SK-N-SH (cell line): Measurements from ENCODE around the gene CDH11. TPM values are rescaled to one million over a fixed set of nuclear protein-coding genes. Genes with fewer than 3 reads are reported as not detected.

ENCODE experiments used
- CTCF ChIA-PET: fragments of 300-600, 350-600 bp; formaldehyde crosslinking; extraction: SDS; loops from one replicate; lab custom pipeline; 2021; lab: Yijun Ruan, JAX
- POLR2A ChIA-PET: fragments of 350-600 bp; sonication (Branson Sonifier 250); formaldehyde crosslinking; extraction: SDS; loops from one replicate; lab custom pipeline; 2020; ENCODE audit warnings: antibody characterized with exemption, inconsistent platforms; lab: Yijun Ruan, JAX
- DNase-seq: peaks from one replicate; pipeline ENCODE4 v3.0.0; 2012
- H2AFZ ChIP-seq: fragments of 200-600 bp; sonication (generic); 2 replicates; pipeline ENCODE4 v1.8.1; 2016; ENCODE audit warnings: antibody characterized with exemption, mild to moderate bottlenecking, low read depth
- H3F3A ChIP-seq: fragments of 200-600 bp; sonication (generic); replicated peaks from 2 replicates; pipeline ENCODE3; 2016; ENCODE audit warnings: antibody characterized with exemption, mild to moderate bottlenecking; ENCODE audit not compliant: insufficient read depth
- H3K27ac ChIP-seq, 2 experiments: fragments of 200-500 bp in 1 of 2; fragments of 200-600 bp in 1 of 2; sonication (Bioruptor generic) in 1 of 2; sonication (generic), shearing (Covaris generic) in 1 of 2; 2 replicates each; pipeline versions ENCODE4 v1.5.1 to v1.6.1; 2014 to 2016; ENCODE audit warnings: low read depth in 2 of 2, inconsistent platforms in 1 of 2, low read length in 1 of 2, mild to moderate bottlenecking in 1 of 2, mixed read lengths in 1 of 2
- H3K27me3 ChIP-seq: fragments of 200-600 bp; sonication (generic), shearing (Covaris generic); 2 replicates; pipeline ENCODE4 v1.6.1; 2016; ENCODE audit warnings: mixed run types; ENCODE audit not compliant: insufficient read depth
- H3K36me3 ChIP-seq, 2 experiments: fragments of 200-500 bp in 1 of 2; fragments of 200-600 bp in 1 of 2; sonication (Bioruptor generic) in 1 of 2; sonication (generic) in 1 of 2; replicated peaks in 1 of 2; 2 replicates each; pipeline versions ENCODE3 to v1.5.1; 2014 to 2016; ENCODE audit warnings: low read length in 1 of 2, mild to moderate bottlenecking in 1 of 2; ENCODE audit not compliant: insufficient read depth in 2 of 2, control insufficient read depth in 1 of 2
- H3K4me1 ChIP-seq, 2 experiments: fragments of 200-500 bp in 1 of 2; fragments of 200-600 bp in 1 of 2; sonication (Bioruptor generic) in 1 of 2; sonication (generic), shearing (Covaris generic) in 1 of 2; 2 replicates each; pipeline versions ENCODE4 v1.5.1 to v1.6.1; 2014 to 2016; ENCODE audit warnings: low read depth in 1 of 2, low read length in 1 of 2, mixed run types in 1 of 2; ENCODE audit not compliant: insufficient read depth in 2 of 2, control insufficient read depth in 1 of 2
- H3K4me2 ChIP-seq: fragments of 200-600 bp; sonication (generic), shearing (Covaris generic); 2 replicates; pipeline ENCODE4 v1.6.1; 2017; ENCODE audit warnings: mixed run types
- H3K4me3 ChIP-seq, 2 experiments: fragments of 200-500 bp in 1 of 2; fragments of 200-600 bp in 1 of 2; sonication (Bioruptor generic) in 1 of 2; sonication (generic), shearing (Covaris generic) in 1 of 2; 2 replicates each; pipeline versions ENCODE4 v1.5.1 to v1.8.1; 2014 to 2016; ENCODE audit warnings: low read depth in 2 of 2, inconsistent platforms in 1 of 2, low read length in 1 of 2, mild to moderate bottlenecking in 1 of 2, mixed read lengths in 1 of 2, moderate library complexity in 1 of 2
- H3K79me2 ChIP-seq: fragments of 200-600 bp; sonication (generic); 2 replicates; pipeline ENCODE4 v1.8.1; 2017; ENCODE audit warnings: mild to moderate bottlenecking; ENCODE audit not compliant: insufficient read depth
- H3K9ac ChIP-seq: fragments of 200-600 bp; sonication (generic); 2 replicates; pipeline ENCODE4 v1.6.1; 2017; ENCODE audit warnings: mixed run types
- H3K9me2 ChIP-seq: fragments of 200-600 bp; sonication (generic); 2 replicates; pipeline ENCODE4 v1.6.1; 2017; ENCODE audit warnings: mixed run types
- H3K9me3 ChIP-seq: fragments of 200-600 bp; sonication (generic); 2 replicates; pipeline ENCODE4 v1.6.1; 2017; ENCODE audit warnings: mixed run types, mild to moderate bottlenecking, moderate library complexity
- H4K20me1 ChIP-seq: fragments of 200-600 bp; sonication (generic); 2 replicates; pipeline ENCODE4 v1.6.1; 2017; ENCODE audit warnings: mild to moderate bottlenecking, mixed run types; ENCODE audit not compliant: insufficient read depth
- ELF1 ChIP-seq: IDR thresholded peaks from 2 replicates; pipeline ENCODE4 v1.4.0; 2012
- EP300 ChIP-seq, 2 experiments: IDR thresholded peaks; 2 replicates each; pipeline versions ENCODE4 v1.4.0 to v1.6.1; 2012; ENCODE audit warnings: borderline replicate concordance in 1 of 2, low read depth in 1 of 2, low read length in 1 of 2
- EZH2phosphoT487 ChIP-seq: fragments of 200-600 bp; sonication (generic); IDR thresholded peaks from 2 replicates; pipeline ENCODE4 v1.6.1; 2017; ENCODE audit warnings: low read depth, mixed run types, mild to moderate bottlenecking, antibody characterized with exemption, moderate library complexity, borderline replicate concordance
- FOSL2 ChIP-seq: IDR thresholded peaks from 2 replicates; pipeline ENCODE4 v1.4.0; 2012; ENCODE audit warnings: low read depth, mild to moderate bottlenecking, moderate library complexity, borderline replicate concordance
- FOXJ3 ChIP-seq: sonication (generic); formaldehyde crosslinking; IDR thresholded peaks from 2 replicates; pipeline ENCODE4 v1.5.1; 2020; ENCODE audit warnings: mild to moderate bottlenecking, missing genetic modification reagents
- FOXM1 ChIP-seq: IDR thresholded peaks from 2 replicates; pipeline ENCODE4 v1.4.0; 2012; ENCODE audit warnings: low read depth, mild to moderate bottlenecking
- GABPA ChIP-seq: IDR thresholded peaks from 2 replicates; pipeline ENCODE4 v1.4.0; 2012; ENCODE audit warnings: low read depth, mild to moderate bottlenecking
- GATA2 ChIP-seq: sonication (generic); formaldehyde crosslinking; IDR thresholded peaks from 2 replicates; pipeline ENCODE4 v1.5.0; 2020; ENCODE audit warnings: mild to moderate bottlenecking, missing genetic modification reagents
- JUND ChIP-seq: IDR thresholded peaks from 2 replicates; pipeline ENCODE4 v1.4.0; 2012
- MAX ChIP-seq: IDR thresholded peaks from 2 replicates; pipeline ENCODE4 v1.4.0; 2012; ENCODE audit warnings: low read depth
- MEF2A ChIP-seq: IDR thresholded peaks from 2 replicates; pipeline ENCODE4 v1.4.0; 2012; ENCODE audit warnings: low read depth, borderline replicate concordance
- MXI1 ChIP-seq: IDR thresholded peaks from 2 replicates; pipeline ENCODE4 v1.6.1; 2012; ENCODE audit warnings: mild to moderate bottlenecking, low read depth, low read length, improper control_type of control experiment
- NFIC ChIP-seq: IDR thresholded peaks from 2 replicates; pipeline ENCODE4 v1.4.0; 2012; ENCODE audit warnings: borderline replicate concordance
- PBX3 ChIP-seq: IDR thresholded peaks from 2 replicates; pipeline ENCODE4; 2012
- POLR2AphosphoS5 ChIP-seq: IDR thresholded peaks from 2 replicates; pipeline ENCODE4 v1.6.1; 2012; ENCODE audit warnings: low read depth, low read length
- RAD21 ChIP-seq: IDR thresholded peaks from 2 replicates; pipeline ENCODE4 v1.6.1; 2012; ENCODE audit warnings: mild to moderate bottlenecking, low read length
- RCOR1 ChIP-seq: fragments of 150-350 bp; IDR thresholded peaks from 2 replicates; pipeline ENCODE4 v1.6.1; 2017; ENCODE audit warnings: antibody characterized with exemption, low read length
- REST ChIP-seq: IDR thresholded peaks from 2 replicates; pipeline ENCODE4 v1.6.1; 2012; ENCODE audit warnings: mild to moderate bottlenecking, low read depth, low read length, moderate library complexity
- RXRA ChIP-seq: IDR thresholded peaks from 2 replicates; pipeline ENCODE4 v1.4.0; 2012; ENCODE audit warnings: low read depth, mild to moderate bottlenecking, borderline replicate concordance
- TCF12 ChIP-seq: IDR thresholded peaks from 2 replicates; pipeline ENCODE4 v1.4.0; 2012
- TEAD4 ChIP-seq: IDR thresholded peaks from 2 replicates; pipeline ENCODE4 v1.4.0; 2012; ENCODE audit warnings: mild to moderate bottlenecking, borderline replicate concordance; ENCODE audit not compliant: insufficient read depth
- USF1 ChIP-seq: IDR thresholded peaks from 2 replicates; pipeline ENCODE4 v1.4.0; 2012; ENCODE audit warnings: low read depth, borderline replicate concordance
- USF2 ChIP-seq: fragments of 150-350 bp; IDR thresholded peaks from 2 replicates; pipeline ENCODE4 v1.6.1; 2017; ENCODE audit warnings: antibody characterized with exemption, low read length, low read depth, borderline replicate concordance
- YY1 ChIP-seq: IDR thresholded peaks from 2 replicates; pipeline ENCODE4 v1.4.0; 2012; ENCODE audit warnings: low read depth, mild to moderate bottlenecking
- ZBTB33 ChIP-seq: IDR thresholded peaks from 2 replicates; pipeline ENCODE4 v1.4.0; 2012; ENCODE audit warnings: low read depth, borderline replicate concordance
- WGBS: methylation state at CpG from one replicate; pipeline ENCODE4 v1.1.6; 2017; ENCODE audit warnings: low lambda C conversion rate; 5-methylcytosine and 5-hydroxymethylcytosine counted together
- polyA plus RNA-seq, 3 experiments: library from polyadenylated mRNA; depleted of rRNA; stranded (reverse); fragments of >200 nt; gene quantifications; 2 replicates each; pipeline ENCODE4 v1.2.3, GENCODE V29; 2012

The CDH11 gene
- polyA plus RNA-seq, 1 of the 3 experiments (the other 2 are of a cell fraction) = 269 TPM

- POLR2A ChIA-PET = no interaction called here
- Histone ChIP-seq H3K4me1 (peaks cover 0 to 21% of the 10 kb centered on the region in 2 experiments; a peak in 2 of 4 replicates), H3K9ac (peak overlapping the region; percentile 44; the same call in 1 of the 2 replicates), H3K9me3 (no peaks in the 10 kb centered on the region), H2AFZ (no peak overlapping the region), H3K9me2 (no peaks in the 10 kb centered on the region), H3K36me3 (peaks cover 47 to 71% of the 10 kb centered on the region in 2 experiments), H3K27me3 (no peaks in the 10 kb centered on the region), H3K4me3 (no peak overlapping the region), H3K27ac (peak overlapping the region; percentile 0 to 98; a peak in 3 of 4 replicates), H4K20me1 (peaks cover 4% of the 10 kb centered on the region), H3F3A (peaks cover 64% of the 10 kb centered on the region), H3K79me2 (peaks cover 76% of the 10 kb centered on the region), H3K4me2 (peak overlapping the region; percentile 44; the same call in 1 of the 2 replicates)
- CTCF ChIA-PET = no interaction called here
- peak; percentile 8 for DNase-seq
- WGBS = 10% methylated on average over 1 of the region's 1 CpG
- peak; percentile 55; the same call in 1 of the 2 replicates for TF ChIP-seq RXRA
- TF ChIP-seq GATA2 (CRISPR knock-in tag) = no peak
- peak; percentile 85 for TF ChIP-seq PBX3
- TF ChIP-seq ELF1 = no peak
- peak; percentile 85 for TF ChIP-seq TEAD4
- peak in 1 of 2 experiments; percentile 86; a peak in 2 of 4 replicates for TF ChIP-seq EP300 (IDR thresholded peaks at IDR 0.05; ENCODE audit: borderline replicate concordance in 1 of 2, low read depth in 1 of 2, low read length in 1 of 2)
- no peak for TF ChIP-seq USF2
- no peak for TF ChIP-seq YY1
- TF ChIP-seq FOSL2 = peak; percentile 45; the same call in 1 of the 2 replicates
- no peak for TF ChIP-seq MXI1
- TF ChIP-seq RCOR1 = peak; percentile 30; the same call in 1 of the 2 replicates
- peak; percentile 88 for TF ChIP-seq TCF12
- TF ChIP-seq ZBTB33 = peak; percentile 42; the same call in 1 of the 2 replicates
- 0 out of 2 replicates have a peak, but pooled peaks have one; percentile 61 for TF ChIP-seq FOXM1
- peak; percentile 78 for TF ChIP-seq JUND
- peak; percentile 95 for TF ChIP-seq NFIC
- no peak for TF ChIP-seq FOXJ3 (CRISPR knock-in tag)
- peak; percentile 41; the same call in 1 of the 2 replicates for TF ChIP-seq MAX
- TF ChIP-seq REST = no peak
- no peak for TF ChIP-seq EZH2phosphoT487
- TF ChIP-seq USF1 = no peak
- TF ChIP-seq MEF2A = peak; percentile 80
- peak; percentile 37; the same call in 1 of the 2 replicates for TF ChIP-seq POLR2AphosphoS5
- TF ChIP-seq GABPA = no peak
- TF ChIP-seq RAD21 = no peak
These were observed 119.6 kb downstream of the CDH11 start for GRCh38 chr16:65002265-65002664.
